Myocyte (in vitro differentiated cells): Measurements from ENCODE around the gene CD226. TPM values are rescaled to one million over a fixed set of nuclear protein-coding genes. Genes with fewer than 3 reads are reported as not detected.

Experiments used
- DNase-seq: peaks from one replicate; pipeline ENCODE4 v3.0.0-alpha.2; 2012; ENCODE audit warnings: low read depth
- total RNA-seq: library from RNA; depleted of rRNA; stranded (reverse); fragments of >200 nt; gene quantifications from 2 replicates; pipeline ENCODE4 v1.2.3, GENCODE V29; 2014

CD226 gene
- total RNA-seq, 1 donor from 2014 or later: 0.16 TPM

DNA sequence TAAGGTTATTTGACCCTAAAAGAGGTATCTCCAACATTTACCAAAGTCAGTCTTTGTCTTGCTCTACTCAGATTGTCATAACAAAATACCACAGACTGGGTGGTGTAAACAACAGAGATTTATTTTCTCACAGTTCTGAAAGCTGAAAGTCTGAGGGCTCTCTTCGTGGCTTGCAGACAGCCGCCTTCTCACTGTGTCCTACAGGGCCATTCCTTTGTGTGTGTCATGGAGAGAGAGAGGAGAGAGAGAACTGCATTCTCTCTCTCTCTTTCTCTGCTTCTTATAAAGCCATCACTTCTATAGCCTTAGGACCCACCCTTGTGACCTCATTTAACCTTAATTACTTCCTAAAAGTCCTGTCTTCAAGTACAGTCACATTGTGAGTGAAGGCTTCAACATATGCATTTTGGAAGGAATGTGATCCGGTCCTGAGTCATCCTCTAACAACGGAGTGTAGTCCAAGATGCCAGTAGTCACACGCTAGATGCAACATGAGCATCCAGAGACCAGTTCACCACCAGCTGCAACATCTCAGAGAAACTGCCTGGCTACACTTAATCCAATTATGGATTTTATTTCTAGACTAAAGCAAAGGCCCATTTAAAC, 130.2 kb downstream of the CD226 start:
- peak; percentile 74 for DNase-seq

DNA sequence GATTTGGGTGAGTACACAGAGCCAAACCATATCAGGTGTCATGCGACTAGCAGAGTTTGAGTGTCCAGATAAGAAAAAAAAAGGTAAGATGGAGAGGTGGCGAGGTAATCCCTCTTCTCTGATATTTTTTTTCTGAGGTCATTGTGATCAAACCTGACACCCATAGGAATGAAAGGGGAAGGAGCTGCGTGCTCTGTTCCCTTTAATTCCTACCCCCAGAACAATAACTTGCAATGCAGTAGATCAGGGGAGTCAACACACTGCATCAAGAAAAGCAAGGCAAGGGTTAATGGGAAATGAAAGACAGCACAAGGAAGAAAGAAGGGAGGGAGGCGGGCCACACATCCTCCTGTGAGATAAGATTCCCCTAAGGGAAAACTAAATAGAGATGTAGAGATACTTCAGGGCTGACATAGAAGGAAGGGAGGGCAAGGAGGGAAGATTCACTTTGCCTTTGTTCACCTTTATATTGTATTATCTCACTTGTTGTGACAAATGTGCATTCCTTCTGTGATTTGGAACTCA, 132.8 kb downstream of the CD226 start:
- no peak for DNase-seq

DNA sequence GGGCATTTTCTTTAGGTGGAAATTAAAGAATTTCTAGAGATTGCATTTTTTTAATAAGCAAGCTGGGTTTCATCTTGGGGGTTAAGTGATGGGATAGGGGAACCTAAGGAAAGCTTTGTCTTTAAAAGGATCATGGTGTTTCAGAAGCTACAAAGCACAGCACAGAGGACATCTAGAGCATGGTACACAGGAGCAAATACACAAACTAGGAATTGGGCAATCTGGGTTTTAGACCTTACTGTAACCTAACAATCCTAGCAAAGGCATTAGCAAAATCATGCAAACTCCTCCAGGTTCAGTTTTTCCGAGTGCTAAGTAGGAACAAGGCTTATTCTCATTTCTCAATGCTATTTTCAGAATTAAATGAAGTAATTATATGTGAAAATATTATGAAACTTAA, 134.1 kb downstream of the CD226 start:
- DNase-seq: no peak

GRCh38 chr18:69808399-69808798, 139.3 kb downstream of the CD226 start:
- no peak for DNase-seq

DNA sequence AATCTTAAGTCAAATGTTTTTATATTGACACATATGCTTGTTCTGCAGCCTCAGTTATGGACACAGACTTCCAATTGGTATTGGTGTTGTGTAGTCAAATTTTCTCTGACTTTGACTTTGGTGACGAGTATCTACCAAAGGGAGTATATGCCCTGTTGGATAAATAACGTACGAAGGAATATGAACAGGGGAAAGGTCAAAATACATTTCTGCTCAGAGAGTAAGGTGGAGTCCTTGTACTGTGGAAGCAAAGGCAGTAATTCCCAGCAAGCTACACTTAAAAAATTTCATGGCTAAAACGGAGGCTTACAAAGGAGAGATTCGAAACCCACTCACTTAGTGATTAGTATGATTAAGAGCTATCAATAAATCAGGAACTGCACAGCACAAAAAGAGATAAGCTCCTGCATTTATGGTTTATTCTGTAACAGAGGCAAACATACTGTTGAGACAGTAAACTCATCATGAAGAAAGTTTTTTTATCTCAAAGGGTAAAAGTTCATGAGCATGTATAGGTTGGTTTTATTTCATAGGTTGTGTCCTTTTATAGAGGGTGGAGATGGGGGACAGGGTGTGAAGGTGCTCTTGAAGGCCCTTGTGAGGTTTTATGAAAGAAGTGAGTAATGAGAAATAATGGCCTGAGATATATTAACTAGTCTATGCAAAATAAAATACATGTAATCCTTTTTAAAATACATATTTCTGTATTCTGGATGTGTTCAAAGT, 142.7 kb downstream of the CD226 start:
- DNase-seq: no peak
